HCT116 (cell line): ENCODE data around the gene RABGGTA.

Experiments
- CBX3 ChIP-seq: IDR thresholded peaks from 2 replicates; pipeline ENCODE4 v1.6.1; 2012; ENCODE audit warnings: low read depth
- CEBPB ChIP-seq: IDR thresholded peaks from 2 replicates; pipeline ENCODE4 v1.6.1; 2012; ENCODE audit warnings: low read depth
- CTCF ChIP-seq, 3 experiments: fragments of 200-600 bp in 1 of 3; sonication (generic) in 1 of 3; IDR thresholded peaks in 2 of 3; conservative IDR thresholded peaks in 1 of 3; 2 replicates each; pipeline ENCODE4 v1.5.1; 2012 to 2017; ENCODE audit warnings: low read depth in 2 of 3, low read length in 2 of 3, antibody characterized with exemption in 1 of 3, borderline replicate concordance in 1 of 3, control low read depth in 1 of 3, mild to moderate bottlenecking in 1 of 3, mixed read lengths in 1 of 3, mixed run types in 1 of 3, moderate library complexity in 1 of 3; ENCODE audit not compliant: insufficient read depth in 1 of 3
- EZH2 ChIP-seq: fragments of 200-600 bp; sonication (generic); IDR thresholded peaks from 2 replicates; pipeline ENCODE4 v1.6.1; 2017; ENCODE audit warnings: antibody characterized with exemption, mixed run types
- EZH2phosphoT487 ChIP-seq: fragments of 200-600 bp; IDR thresholded peaks from 2 replicates; pipeline ENCODE4 v1.6.1; 2018; ENCODE audit warnings: antibody characterized with exemption, borderline replicate concordance
- JUND ChIP-seq: IDR thresholded peaks from 2 replicates; pipeline ENCODE4 v1.6.1; 2012
- POLR2A ChIP-seq: IDR thresholded peaks from 2 replicates; pipeline ENCODE4 v1.7.0; 2011; ENCODE audit warnings: borderline replicate concordance; ENCODE audit not compliant: insufficient read depth, insufficient read length; ENCODE audit errors: extremely low read depth
- POLR2AphosphoS5 ChIP-seq: IDR thresholded peaks from 2 replicates; pipeline ENCODE4 v1.6.1; 2011; ENCODE audit warnings: mild to moderate bottlenecking, low read depth, low read length, moderate library complexity
- RAD21 ChIP-seq: IDR thresholded peaks from 2 replicates; pipeline ENCODE4 v1.6.1; 2012; ENCODE audit warnings: low read depth, mild to moderate bottlenecking
- REST ChIP-seq: IDR thresholded peaks from 2 replicates; pipeline ENCODE4 v1.6.1; 2012; ENCODE audit warnings: low read depth
- SIN3A ChIP-seq: IDR thresholded peaks from 2 replicates; pipeline ENCODE4 v1.6.1; 2012; ENCODE audit warnings: low read depth
- SP1 ChIP-seq: IDR thresholded peaks from 2 replicates; pipeline ENCODE4 v1.6.1; 2012; ENCODE audit warnings: low read depth
- TCF7L2 ChIP-seq: IDR thresholded peaks from 2 replicates; pipeline ENCODE4 v1.7.0; 2011; ENCODE audit warnings: borderline replicate concordance, inconsistent platforms; ENCODE audit not compliant: insufficient read depth, insufficient read length; ENCODE audit errors: extremely low read depth
- ZNF274 ChIP-seq: fragments of 200-500 bp; sonication (Bioruptor generic); IDR thresholded peaks from 2 replicates; pipeline ENCODE4 v1.6.1; 2014; ENCODE audit warnings: mild to moderate bottlenecking, low read depth, low read length, inconsistent platforms

- TF ChIP-seq CTCF (IDR thresholded peaks at IDR 0.05 in 2 of 3, conservative IDR thresholded peaks at IDR 0.05 in 1 of 3; ENCODE audit: borderline replicate concordance in 1 of 3, insufficient read depth in 1 of 3, low read depth in 2 of 3, low read length in 2 of 3) (no peak), TCF7L2 (no peak), POLR2A (no peak), EZH2 (no peak), POLR2AphosphoS5 (no peak), SP1 (no peak), JUND (no peak), CBX3 (no peak), RAD21 (no peak), REST (no peak), SIN3A (no peak), CEBPB (no peak), EZH2phosphoT487 (no peak), ZNF274 (no peak)
Measured at GRCh38 chr14:24304019-24304387, 32.6 kb upstream of the RABGGTA start.
